Testis (tissue), 3 donors: ENCODE results near the gene USP27X. TPM values are rescaled to one million over a fixed set of nuclear protein-coding genes. Genes with fewer than 3 reads are reported as not detected.
A peak's percentile ranks its signal among the peaks of the same experiment; 100 is the strongest.

Experiments
- DNase-seq: peaks from one replicate; pipeline ENCODE4 v3.0.0-alpha.2; 2019
- H3K27ac ChIP-seq, 2 donors: fragments of 200-600 bp; sonication (generic); one replicate each; pipeline ENCODE4 v1.5.1; 2019
- H3K27me3 ChIP-seq: fragments of 200-600 bp; sonication (generic); one replicate; pipeline ENCODE4 v1.5.1; 2019
- H3K36me3 ChIP-seq: fragments of 200-600 bp; sonication (generic); one replicate; pipeline ENCODE4 v1.5.1; 2017; ENCODE audit warnings: low read depth; ENCODE audit errors: missing control alignments
- H3K4me1 ChIP-seq: fragments of 200-600 bp; sonication (generic); one replicate; pipeline ENCODE4 v1.5.1; 2019
- H3K4me3 ChIP-seq, 2 donors: fragments of 200-600 bp; sonication (generic); one replicate each; pipeline ENCODE4 v1.5.1; 2017 to 2019
- H3K9me3 ChIP-seq: fragments of 200-600 bp; sonication (generic); one replicate; pipeline ENCODE4 v1.5.1; 2017
- CTCF ChIP-seq, 3 experiments: fragments of 450-650 bp in 2 of 3; fragments of 200-600 bp in 1 of 3; sonication (generic) in 1 of 3; IDR thresholded peaks; one replicate each; pipeline ENCODE4 v1.5.1; 2016 to 2019; ENCODE audit warnings: antibody characterized with exemption in 3 of 3, mild to moderate bottlenecking in 2 of 3, moderate library complexity in 1 of 3
- POLR2A ChIP-seq: fragments of 450-650 bp; IDR thresholded peaks from one replicate; pipeline ENCODE4 v1.6.1; 2017; ENCODE audit warnings: antibody characterized with exemption, mild to moderate bottlenecking, moderate library complexity
- WGBS, 2 donors: methylation state at CpG; one replicate each; pipeline ENCODE4 v1.1.5; 2018; 5-methylcytosine and 5-hydroxymethylcytosine counted together
- intact Hi-C: fragments of 100-400 bp; cut with DNase I; formaldehyde crosslinking; loops from one replicate; pipeline ENCODE4 v1.15.1; 2023; ENCODE audit warnings: low total_unique reads
- polyA plus RNA-seq: library from polyadenylated mRNA; stranded (reverse); fragments of 350-450 nt; fragmentation: Illumina TruSeq; extraction: RNeasy Lipid Tissue Mini Kit (QIAGEN cat#74804); gene quantifications from one replicate; pipeline ENCODE4 v1.2.3, GENCODE V29; 2014; ENCODE audit warnings: low read depth, low replicate concordance; ENCODE audit not compliant: insufficient read depth
- total RNA-seq, 2 donors: library from RNA; depleted of rRNA; stranded (reverse); fragments of >200 nt; gene quantifications; one replicate each; pipeline ENCODE4 v1.2.3, GENCODE V29; 2016

The USP27X gene
- total and polyA plus RNA-seq, 3 donors from 2014 or later, result 2.4 to 4.3 (median 3.6) TPM

DNA sequence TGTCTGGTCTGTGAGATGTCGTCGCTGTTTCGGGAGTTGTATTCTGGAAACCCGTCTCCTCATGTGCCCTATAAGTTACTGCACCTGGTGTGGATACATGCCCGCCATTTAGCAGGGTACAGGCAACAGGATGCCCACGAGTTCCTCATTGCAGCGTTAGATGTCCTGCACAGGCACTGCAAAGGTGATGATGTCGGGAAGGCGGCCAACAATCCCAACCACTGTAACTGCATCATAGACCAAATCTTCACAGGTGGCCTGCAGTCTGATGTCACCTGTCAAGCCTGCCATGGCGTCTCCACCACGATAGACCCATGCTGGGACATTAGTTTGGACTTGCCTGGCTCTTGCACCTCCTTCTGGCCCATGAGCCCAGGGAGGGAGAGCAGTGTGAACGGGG lies 1.4 kb downstream of the USP27X start:
- Histone ChIP-seq H3K36me3 (no peaks in the 10 kb centered on the region), H3K27me3 (no peaks in the 10 kb centered on the region), H3K27ac (no peak overlapping the region), H3K4me1 (peaks cover 5% of the 10 kb centered on the region), H3K4me3 (no peak overlapping the region), H3K9me3 (no peaks in the 10 kb centered on the region)
- 81% methylated on average over 10 of the region's 12 CpGs; no CpG with 5 or more reads in 1 of the 2 donors for WGBS, 2 donors
- intact Hi-C loops, result no loop called here
- no peak for DNase-seq
- TF ChIP-seq CTCF (IDR thresholded peaks at IDR 0.05) (no peak), POLR2A (no peak)

GRCh38 chrX:49884290-49884862 lies 5.1 kb downstream of the USP27X start:
- Histone ChIP-seq H3K4me3 (no peak overlapping the region), H3K36me3 (no peaks in the 10 kb centered on the region), H3K9me3 (no peaks in the 10 kb centered on the region), H3K4me1 (no peaks in the 10 kb centered on the region), H3K27me3 (no peaks in the 10 kb centered on the region), H3K27ac (no peak overlapping the region)
- 59% methylated on average over 7 of the region's 7 CpGs; no CpG with 5 or more reads in 1 of the 2 donors for WGBS, 2 donors
- peak in 2 of 3 experiments; percentile 25 to 34 for TF ChIP-seq CTCF (IDR thresholded peaks at IDR 0.05)
- no peak for TF ChIP-seq POLR2A
- peak; percentile 45 for DNase-seq
- intact Hi-C loops, result no loop called here

- TF ChIP-seq CTCF (IDR thresholded peaks at IDR 0.05), result no peak
- no peak for TF ChIP-seq POLR2A
- intact Hi-C loops, result no loop called here
- Histone ChIP-seq H3K27ac (no peak overlapping the region), H3K36me3 (no peaks in the 10 kb centered on the region), H3K27me3 (no peaks in the 10 kb centered on the region), H3K4me1 (no peaks in the 10 kb centered on the region), H3K4me3 (no peak overlapping the region), H3K9me3 (no peaks in the 10 kb centered on the region)
- WGBS, 2 donors, result 82 to 92% methylated on average over 3 to 4 of the region's 4 CpGs
- DNase-seq, result no peak
Observed at GRCh38 chrX:49892542-49892941, 13.3 kb downstream of the USP27X start.

DNA sequence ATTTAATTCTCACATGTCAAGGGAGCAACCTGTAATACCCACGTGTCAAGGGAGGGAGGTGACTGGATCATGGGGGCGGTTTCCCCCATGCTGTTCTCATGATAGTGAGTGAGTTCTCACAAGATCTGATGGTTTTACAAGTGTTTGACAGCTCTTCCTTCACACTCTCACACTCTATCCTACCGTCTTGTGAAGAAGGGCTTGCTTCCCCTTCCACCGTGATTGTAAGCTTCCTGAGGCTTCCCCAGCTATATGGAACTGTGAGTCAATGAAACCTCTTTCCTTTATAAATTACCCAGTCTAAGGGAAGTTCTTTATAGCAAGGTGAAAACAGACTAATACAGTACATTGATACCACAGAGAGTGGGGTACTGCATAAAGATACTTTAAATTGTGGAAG lies 17.7 kb downstream of the USP27X start:
- no peaks in the 10 kb centered on the region for H3K36me3 ChIP-seq
- no peaks in the 10 kb centered on the region for H3K27me3 ChIP-seq
- H3K9me3 ChIP-seq, result no peaks in the 10 kb centered on the region
- no peak for TF ChIP-seq CTCF (IDR thresholded peaks at IDR 0.05)
- no peak for TF ChIP-seq POLR2A
- no peak for DNase-seq
- H3K27ac ChIP-seq, result no peak overlapping the region
- no peaks in the 10 kb centered on the region for H3K4me1 ChIP-seq
- WGBS, 2 donors, result 84 to 88% methylated on average over 4 of the region's 4 CpGs
- intact Hi-C loops, result no loop called here
- no peak overlapping the region for H3K4me3 ChIP-seq

DNA sequence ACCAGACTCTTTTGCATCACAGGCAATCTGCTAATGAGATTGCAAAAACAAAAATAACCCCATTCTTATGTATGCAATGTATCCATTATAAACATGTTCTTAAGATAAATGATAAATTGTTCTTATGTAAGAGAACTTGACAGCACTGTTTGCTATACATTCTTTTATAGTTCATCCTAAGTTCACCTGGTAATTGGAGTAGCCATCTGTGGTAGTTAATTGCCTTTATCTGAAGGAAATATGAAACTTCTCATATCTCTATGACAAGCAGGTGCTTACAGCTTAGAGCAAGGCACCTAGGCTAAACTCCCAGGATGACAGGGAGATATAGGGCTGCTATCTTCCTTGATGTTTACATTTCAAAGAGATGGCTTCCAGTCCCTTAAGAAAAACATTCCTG lies 21.8 kb downstream of the USP27X start:
- Histone ChIP-seq H3K36me3 (no peaks in the 10 kb centered on the region), H3K27ac (no peak overlapping the region), H3K9me3 (no peaks in the 10 kb centered on the region), H3K27me3 (no peaks in the 10 kb centered on the region), H3K4me1 (no peaks in the 10 kb centered on the region), H3K4me3 (no peak overlapping the region)
- intact Hi-C loops, result no loop called here
- TF ChIP-seq POLR2A (no peak), CTCF (IDR thresholded peaks at IDR 0.05) (no peak)
- no peak for DNase-seq
